COLO668 (cell line): ENCODE measurements around the gene ACTN1.
"Not testable (repeated sequence)": the region's sequence is repeated elsewhere in the genome, so short reads cannot be mapped to it uniquely, and the experiment has no call there.

ENCODE experiments used
- DNase-seq: peaks from one replicate; lab custom pipeline; 2025; ENCODE audit not compliant: unreplicated experiment; lab: John Stamatoyannopoulos, UW

The ACTN1 gene

DNA sequence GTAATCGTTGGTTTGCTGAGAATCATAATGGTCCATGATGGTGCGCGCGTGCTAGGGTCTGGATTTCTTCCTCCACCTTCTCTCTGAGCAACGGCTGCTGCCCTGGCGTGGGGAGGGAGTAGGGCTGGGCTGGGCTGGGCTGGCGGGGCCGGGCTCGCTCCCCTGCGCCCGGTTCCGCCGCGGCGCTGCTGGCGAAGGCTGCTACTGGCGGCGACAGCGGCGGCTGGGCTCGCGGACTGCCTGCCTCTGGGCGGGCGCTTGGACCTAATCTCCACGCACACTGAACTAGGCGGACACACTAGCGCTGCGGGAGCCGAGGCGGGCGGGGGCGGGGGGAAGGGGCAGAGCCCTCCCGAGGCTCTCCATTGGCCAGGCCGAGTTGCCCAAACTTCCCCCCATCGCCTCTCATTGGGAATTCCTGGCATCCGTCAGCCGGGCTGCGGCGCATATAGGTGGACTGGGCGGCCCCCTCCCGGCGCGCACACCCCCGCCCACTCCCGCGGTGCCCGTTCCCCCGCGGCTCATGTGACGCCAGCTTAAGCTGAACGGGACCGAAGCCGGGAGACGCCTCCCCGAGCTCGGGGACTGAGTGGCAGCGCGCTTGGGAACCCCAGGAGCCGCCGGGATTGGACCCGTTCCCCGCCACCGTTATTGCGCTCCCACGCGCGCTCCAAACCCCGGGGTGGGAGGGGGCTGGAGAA, at the start of gene ACTN1:
Gene ACTN1 (minus strand): TSS at position 282 of the 701 bp plus-strand sequence. CDS start 246 bp downstream, at position 36.
- DNase-seq: peak; percentile 96

DNA sequence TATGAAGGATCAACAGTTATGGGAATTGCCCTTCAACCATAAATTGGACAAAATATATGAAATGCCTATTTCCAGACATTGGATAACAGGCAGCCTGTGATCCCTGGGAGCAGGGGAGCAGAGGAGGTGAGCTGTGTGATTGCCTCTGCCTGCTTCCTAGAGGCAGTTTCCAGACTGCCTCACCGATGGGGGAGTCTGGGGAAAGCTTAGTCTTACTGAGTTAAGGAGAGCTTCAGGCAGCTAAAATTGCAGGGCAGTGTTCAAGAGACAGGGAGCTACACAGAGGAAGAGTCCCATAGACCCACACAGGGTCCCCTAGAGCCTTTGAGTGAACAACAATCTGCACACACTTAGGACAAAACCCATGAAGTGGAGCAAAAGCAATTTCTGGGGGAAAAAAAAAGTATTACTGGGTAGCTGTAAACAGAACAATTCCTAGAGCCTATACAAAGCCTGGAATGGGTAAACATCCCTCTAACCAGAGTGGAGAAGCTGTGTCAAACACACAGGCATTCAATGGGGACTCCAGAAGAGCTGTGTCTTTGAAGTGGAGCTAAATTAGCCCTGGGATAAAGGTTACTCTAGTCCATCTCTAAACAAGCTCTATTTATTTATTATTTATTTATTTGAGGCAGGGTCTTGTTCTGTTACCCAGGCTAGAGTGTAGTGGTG, 48.3 kb upstream of the ACTN1 start:
- DNase-seq: no peak

DNA sequence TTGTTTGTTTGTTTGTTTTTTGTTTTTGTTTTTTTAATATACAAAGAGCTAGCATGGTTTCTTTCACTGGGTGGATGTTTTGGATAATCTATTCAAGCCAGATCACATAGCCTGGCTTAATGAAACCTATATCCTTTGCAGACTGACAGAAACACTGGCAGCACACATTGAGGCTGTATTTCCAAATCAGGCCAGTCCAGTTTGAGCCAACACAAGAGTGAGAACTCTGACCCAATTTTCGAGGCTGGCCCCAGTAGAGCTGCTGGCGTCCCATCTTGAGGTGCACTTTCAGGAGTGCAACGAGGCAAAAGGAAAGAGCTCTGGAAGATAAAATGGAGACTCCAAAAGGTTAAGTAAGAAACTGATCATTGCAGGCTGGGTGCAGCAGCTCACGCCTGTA, 43.9 kb upstream of the ACTN1 start:
- DNase-seq: no peak

DNA sequence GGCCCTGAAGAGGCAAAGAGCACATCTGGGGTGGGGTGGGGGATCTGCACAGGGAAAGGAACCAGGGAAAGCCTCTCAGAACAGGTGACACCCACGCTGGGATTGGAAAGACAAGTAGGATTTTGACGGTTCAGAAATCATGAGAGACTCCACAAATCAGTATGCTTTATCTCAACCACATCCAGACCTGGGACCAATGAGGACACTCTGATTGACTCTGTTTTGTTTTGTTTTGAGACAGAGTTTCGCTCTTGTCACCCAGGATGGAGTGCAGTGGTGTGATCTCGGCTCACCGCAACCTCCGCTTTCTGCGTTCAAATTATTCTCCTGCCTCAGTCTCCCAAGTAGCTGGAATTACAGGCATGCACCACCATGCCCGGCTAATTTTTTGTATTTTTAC, 43.0 kb upstream of the ACTN1 start:
- DNase-seq: not testable (repeated sequence)

DNA sequence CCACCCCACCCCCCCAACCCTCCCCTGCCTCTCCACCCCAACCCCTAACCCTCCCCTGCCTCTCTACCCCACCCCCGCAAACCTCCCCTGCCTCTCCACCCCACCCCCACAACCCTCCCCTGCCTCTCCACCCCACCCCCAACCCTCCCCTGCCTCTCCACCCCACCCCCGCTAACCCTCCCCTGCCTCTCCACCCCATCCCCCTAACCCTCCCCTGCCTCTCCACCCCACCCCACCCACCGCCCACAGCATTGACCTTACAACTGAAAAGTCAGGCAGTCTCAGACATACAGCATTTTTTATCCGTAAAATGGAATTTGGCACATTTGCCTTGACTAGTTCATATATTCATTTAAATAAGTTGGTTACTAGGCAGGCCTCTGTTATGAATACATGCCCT, 38.6 kb upstream of the ACTN1 start:
- no peak for DNase-seq

DNA sequence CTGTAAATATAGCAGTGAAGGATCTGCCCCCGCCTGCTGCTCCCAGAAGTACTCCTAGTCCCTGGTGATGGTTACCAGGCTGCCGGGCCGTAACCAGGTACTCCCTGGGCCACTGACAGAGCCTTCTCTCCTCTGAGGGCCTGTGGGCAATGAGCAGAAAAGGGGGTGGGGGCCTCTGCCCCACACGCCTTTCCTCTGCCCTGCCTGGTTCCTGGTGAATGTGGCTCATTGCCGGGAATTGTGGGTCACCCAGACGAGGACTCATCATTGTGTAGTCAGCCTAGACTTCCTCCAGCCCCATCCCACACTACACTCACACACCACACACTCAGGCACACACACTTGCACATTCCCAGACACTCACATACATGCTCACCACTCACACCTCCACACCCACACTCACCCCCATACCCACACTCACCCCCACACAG, 35.7 kb upstream of the ACTN1 start:
- no peak for DNase-seq

DNA sequence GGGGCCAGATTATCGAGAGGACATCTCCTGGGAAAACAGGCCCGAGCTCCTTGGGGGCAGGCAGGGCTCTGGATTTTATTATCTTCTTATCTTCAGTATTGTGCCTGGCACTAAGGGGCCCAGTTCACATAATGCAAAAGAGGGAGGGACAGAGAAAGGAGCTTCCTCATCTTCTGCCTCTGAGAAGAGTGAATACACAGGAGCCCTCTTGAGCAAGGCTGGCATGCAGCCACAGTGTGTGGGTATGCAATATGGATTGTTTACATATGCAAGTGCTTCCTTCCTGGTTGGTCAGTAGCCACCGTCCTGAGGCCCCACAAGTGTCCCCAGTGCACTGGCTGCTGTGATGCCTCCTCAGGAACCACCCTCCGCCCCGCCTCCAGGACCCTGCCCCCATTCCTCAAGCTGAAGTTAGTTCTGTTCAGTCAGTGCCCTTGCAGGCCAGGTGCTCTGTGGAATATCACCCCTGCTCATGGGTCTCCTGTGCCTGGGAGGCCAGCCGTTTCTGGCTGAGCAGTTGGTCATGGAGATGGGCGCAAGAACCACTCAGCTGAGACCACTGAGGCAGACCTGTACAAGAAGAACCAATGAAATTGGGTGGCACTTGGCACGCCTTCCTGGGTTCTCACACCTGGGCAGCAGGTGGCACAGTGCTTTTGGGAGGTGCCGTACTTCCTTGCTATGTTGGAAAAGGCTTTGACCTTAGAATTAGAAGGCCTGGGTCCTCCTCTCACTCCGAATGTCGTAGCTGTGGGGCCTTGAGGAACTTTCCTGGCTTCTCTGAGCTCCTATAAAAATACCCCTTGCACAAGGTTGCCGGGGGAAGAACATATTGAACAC, 35.1 kb upstream of the ACTN1 start:
- DNase-seq: peak; percentile 64

DNA sequence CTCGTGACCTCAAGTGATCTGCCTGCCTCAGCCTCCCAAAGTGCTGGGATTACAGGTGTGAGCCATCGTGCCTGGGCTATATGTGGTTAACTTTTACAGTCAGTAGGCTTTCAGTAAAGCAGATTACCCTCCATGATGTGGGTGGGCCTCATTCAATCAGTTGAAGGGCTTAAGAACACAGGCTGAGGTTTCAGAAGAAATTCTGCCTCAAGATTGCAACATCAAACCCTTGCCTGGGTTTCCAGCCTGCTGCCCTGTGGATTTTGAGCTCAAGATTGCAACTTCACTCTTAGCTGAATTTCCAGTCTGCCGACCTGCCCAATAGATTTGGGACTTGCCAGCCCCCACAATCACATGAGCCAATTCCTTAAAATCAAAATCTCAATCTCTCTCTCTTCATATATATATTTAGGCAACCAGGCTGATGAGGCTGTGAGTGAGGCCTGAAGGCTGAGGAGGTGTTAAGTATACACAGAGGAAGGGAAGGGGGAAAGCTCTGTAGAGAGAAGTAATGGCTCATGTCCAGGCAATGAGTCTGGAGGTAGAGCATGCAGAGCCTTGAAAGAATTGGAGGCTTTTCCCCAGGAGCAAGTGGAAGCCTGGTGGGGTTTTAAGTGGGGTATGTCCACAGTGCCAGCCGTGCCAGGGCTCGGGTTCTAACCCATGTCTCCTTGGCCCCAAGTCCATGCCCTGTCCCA, 33.3 kb upstream of the ACTN1 start:
- no peak for DNase-seq

DNA sequence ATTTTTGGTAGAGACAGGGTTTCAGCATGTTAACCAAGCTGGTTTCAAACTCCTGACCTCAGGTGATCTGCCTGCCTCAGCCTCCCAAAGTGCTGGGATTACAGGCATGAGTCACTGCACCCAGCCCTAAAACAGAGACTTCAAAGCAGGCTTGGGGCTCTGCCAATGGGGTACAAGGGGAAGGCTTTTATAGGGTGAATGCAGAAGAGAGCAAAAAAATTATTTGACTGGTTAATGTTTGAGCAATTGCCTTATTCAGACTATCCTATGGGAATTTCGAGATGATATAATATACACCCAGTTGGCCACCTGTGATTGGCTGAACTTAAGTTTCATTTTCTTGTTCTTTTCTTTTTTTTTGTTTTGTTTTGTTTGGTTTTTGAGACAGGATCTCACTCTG, 31.5 kb upstream of the ACTN1 start:
- DNase-seq: no peak

DNA sequence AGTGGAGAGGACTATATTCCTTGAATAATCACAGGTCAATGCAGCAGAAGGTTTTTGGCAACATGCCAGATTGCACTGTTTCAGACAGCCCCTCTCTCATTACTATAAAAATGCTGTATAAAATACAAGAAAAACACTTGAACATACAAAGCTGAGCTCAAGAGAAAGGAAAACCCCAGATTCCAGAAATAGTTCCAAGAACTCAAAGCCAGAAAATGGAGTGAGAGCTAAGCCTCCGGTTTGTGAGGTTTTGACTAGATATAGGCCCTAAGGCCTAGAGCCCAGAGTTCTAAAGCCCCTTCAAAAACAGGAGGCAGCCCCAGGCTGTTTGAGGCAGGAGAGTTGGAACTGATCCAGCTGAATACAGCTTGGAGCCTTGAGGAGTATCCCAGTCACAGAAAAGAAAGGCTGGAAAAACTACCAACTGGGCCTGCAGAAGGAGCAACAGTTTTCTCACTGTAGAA, 29.4 kb upstream of the ACTN1 start:
- no peak for DNase-seq

DNA sequence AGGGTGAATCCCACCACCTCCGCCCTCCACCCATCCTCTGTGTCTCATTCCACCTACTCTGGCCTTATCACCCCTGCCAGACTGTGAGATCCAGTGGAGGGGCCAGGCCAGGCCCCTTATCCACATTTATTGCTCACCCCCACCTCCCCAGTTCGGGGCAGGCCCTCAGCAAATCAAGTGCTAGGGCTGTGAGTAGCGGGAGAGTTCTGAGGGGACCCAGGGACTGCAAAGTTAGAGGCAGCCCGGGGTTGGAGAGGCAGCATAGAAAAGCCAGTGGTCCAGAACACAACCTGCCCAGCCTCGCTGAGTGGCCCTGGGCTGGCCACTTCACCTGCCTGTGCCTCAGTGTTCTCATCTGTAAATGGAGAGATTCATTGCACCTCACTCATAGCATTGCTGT, 27.2 kb upstream of the ACTN1 start:
- DNase-seq: no peak

DNA sequence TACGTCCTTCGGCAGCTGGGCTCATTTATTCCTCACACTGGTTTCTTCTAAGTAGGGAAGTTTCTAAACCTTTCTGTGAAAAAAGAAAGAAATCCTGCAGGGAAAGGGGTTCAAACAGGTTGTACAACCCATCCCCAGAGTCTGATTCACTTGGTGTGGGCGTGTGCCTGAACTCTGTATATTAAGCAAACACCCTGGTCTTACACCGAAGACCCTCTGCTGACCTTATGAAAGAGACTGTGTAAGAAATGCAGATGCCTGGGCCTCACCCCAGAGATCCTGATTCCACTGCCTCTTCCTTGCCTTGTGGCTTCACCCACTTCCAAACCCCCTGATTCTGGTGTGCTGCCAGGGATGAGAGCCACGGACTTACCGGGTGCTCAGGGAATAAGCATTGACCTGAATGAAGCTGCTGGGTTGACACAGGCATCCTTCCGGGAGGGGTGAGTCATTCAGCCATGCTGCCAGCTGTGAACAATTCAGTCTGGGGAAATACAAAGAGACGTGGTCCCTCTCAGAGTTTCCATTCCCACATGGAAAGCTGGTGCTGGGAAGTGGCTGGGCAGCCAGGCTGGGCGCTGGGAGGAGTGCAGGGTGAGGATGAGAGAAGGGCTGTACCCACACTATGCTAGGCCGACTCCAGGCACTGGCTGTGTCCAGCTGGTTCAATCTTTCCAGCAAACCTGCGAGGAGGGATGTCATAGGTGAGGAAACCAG, 26.5 kb upstream of the ACTN1 start:
- peak; percentile 71 for DNase-seq

DNA sequence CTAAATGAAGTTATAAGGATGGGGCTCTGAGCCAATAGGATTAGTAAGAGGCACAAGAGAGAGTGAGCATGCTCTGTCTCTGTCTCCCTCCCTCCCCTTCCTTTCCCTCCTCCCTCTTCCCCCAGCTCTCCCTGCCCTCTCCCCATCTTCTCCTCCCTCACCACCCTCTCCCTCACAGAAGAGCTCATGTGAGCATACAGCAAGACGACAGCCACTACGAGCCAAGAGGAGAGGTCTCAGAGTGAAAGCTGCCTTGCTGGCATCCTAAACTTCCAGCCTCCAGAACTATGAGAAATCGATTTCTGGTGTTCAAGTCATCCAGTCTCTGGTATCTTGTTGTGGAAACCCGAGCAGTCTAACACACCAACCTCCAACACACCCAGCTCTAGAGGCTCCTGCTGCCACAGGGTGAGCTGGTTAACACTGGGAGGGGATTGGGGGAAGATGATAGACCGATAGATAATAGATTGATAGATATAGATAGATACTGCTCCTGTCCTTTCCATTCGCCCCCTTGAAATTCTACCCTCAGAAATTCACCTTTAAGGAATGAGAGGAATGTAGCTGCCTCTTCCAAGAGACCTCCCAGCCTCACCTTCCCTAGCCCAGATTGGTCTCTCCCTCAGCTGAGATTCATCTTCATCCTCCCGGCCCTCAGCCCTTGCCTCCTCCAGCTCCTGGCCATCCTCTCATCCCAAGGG, 25.8 kb upstream of the ACTN1 start:
- no peak for DNase-seq

DNA sequence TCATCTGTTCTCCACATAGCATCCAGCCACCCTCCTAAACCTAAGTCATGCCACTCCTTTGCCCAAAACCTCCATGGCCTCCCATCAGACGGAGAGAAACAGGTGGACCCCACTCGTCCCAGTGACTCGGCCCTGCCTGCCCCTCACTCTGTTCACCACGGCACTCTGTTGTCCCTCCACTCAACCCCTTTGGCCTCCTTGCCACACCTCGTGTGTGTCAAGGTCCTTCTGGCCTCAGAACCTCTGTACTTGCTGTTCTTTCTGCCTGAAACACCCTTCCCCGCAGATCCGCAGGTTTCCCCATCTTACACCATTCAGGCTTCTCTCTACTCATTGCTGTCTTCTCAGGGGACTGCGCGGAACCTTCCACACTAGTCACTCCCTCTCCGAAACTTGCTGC, 24.5 kb upstream of the ACTN1 start:
- no peak for DNase-seq

DNA sequence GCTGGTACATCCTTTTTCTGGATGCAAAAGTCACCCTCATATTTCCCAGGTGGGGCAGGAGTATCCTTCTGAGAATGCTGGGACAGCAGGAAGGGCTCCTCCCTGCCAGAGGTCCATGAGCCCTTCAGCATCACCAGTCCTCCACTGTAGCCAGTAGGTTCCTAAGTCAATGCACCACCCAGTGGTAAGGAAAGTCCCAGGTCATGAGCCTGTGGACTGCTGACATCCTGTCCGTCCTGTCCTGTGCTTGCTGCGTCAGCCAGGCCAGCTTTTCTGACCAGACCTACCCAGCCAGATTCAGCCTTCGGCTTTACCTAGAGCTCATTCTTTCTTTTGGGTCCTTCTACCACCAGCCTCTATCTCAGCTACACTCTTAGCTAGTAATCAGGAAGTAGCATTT, 23.0 kb upstream of the ACTN1 start:
- DNase-seq: peak; percentile 20

DNA sequence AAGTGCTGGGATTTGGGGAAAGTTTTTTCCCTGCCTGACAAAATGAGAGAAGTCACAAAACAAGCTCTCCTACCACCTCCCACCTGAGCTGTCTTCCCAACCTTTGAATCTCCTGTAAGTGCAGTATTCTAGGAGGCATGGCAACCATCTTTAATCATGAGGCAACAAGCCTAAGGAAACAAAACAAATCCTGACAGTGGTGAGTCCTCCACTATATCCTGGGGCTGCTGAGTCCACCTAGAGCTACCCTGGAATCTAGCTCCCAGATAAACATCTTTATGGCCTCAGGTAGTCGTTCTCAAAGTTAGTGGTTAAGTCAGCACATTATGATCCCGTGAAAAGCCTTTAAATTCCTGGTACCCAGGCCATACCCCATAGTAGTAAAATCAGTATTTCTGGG, 22.3 kb upstream of the ACTN1 start:
- DNase-seq: no peak

DNA sequence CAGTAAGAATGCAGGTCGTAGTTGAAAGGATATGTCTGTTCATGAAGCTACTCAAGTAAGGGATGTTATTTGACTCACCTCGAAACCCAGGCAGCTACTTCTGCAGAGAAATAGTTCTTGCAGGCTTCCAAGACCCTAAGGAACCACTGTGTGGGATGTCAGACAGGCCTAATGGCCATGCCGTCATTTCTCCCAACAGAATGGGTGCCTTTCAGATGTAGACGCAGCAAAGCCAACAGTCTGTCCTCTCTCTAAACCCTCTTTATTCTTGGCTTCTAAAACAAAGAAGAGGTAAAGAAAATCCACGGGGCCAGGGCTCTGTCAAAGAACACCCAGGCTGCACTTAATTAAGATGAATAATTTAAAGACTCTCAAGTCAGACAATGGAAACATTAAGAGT, 19.0 kb upstream of the ACTN1 start:
- DNase-seq: no peak

DNA sequence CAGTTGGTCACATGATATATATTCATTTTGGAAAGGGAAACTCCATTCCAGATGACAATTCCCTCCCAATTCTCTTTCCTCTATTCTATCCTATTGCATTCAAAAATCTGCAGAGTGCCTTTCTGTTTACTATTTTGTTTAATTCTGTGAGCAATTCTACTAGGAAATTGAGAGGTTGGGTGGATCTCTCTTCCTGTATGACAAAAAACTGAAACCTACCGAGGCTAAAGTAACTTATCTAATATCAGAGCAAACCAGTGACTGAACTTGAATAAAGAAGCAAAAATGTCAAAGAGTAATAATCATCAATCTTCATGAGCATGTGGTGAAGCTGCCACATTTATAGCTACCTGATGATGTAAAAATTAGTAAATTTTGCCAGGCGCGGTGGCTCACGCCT, 16.6 kb upstream of the ACTN1 start:
- DNase-seq: no peak

DNA sequence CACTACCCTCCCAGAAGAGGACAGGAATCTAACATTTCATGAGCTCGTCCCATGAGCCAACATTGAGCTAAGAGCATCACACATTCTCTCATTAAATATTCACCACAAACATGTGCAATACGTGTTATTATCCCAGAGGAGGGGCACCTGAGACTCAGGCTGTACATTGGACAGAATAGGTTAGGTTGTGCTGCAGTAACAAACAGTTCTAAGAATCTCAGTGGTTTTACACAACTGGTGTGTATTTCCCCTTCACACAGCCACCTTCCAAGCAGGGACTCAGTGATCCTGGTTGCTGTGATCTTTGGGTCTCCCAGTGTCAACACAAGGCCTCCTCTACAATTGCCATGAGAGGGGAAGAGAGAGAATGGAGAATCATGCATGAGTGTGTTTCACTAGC, 15.0 kb upstream of the ACTN1 start:
- DNase-seq: no peak

DNA sequence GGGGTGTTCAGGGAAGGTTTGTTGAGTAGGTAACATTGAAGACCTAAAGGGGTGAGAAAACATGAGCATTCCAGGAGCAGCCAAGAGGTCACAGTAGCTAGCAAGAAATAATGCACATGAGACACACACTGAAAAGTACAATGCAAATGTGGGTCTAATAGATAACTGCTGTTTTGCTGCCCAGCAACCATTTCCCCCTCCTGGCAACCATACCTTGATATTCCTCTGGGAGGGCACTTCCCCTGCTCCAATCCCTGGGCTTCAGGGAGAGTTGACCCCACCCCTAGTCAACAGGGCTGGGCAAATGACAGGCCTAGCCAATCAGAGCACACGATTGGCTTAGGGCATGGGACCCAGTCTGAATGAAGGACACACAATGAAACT, 8.5 kb upstream of the ACTN1 start:
- no peak for DNase-seq
